ENCODE data around the gene KIF23. TPM values are rescaled to one million over a fixed set of nuclear protein-coding genes. Genes with fewer than 3 reads are reported as not detected.

Gene KIF23
- total RNA-seq, 4 donors from 2014 or later: 2.6 to 39.3 (median 4.3) TPM

- H3K27ac ChIP-seq: no peak overlapping the region
- no peak overlapping the region for H3K4me3 ChIP-seq
- H3K36me3 ChIP-seq: no peaks in the 10 kb centered on the region
- intact Hi-C loops (cut with DNase I; ENCODE audit: low total_unique reads): no loop called here
- TF ChIP-seq CTCF (IDR thresholded peaks at IDR 0.05) (no peak), POLR2A (IDR thresholded peaks at IDR 0.05) (no peak)
- no peaks in the 10 kb centered on the region for H3K9me3 ChIP-seq
- no peak for DNase-seq
- H3K27me3 ChIP-seq: no peaks in the 10 kb centered on the region
- no peaks in the 10 kb centered on the region for H3K4me1 ChIP-seq
These were observed 3.8 kb upstream of the KIF23 start for GRCh38 chr15:69410248-69410874.

- H3K27ac ChIP-seq: no peak overlapping the region
- H3K27me3 ChIP-seq: no peaks in the 10 kb centered on the region
- intact Hi-C loops (cut with DNase I; ENCODE audit: low total_unique reads): no loop called here
- no peaks in the 10 kb centered on the region for H3K4me1 ChIP-seq
- H3K9me3 ChIP-seq: no peaks in the 10 kb centered on the region
- TF ChIP-seq POLR2A (IDR thresholded peaks at IDR 0.05): no peak
- TF ChIP-seq CTCF (IDR thresholded peaks at IDR 0.05): no peak
- no peak overlapping the region for H3K4me3 ChIP-seq
- DNase-seq: no peak
- H3K36me3 ChIP-seq: no peaks in the 10 kb centered on the region
These were observed 1.9 kb upstream of the KIF23 start for GRCh38 chr15:69412274-69412673.

GRCh38 chr15:69412701-69413100 lies 1.4 kb upstream of the KIF23 start:
- Histone ChIP-seq H3K27me3 (no peaks in the 10 kb centered on the region), H3K9me3 (no peaks in the 10 kb centered on the region), H3K4me3 (no peak overlapping the region), H3K36me3 (no peaks in the 10 kb centered on the region), H3K27ac (no peak overlapping the region), H3K4me1 (no peaks in the 10 kb centered on the region)
- no peak for DNase-seq
- intact Hi-C loops (cut with DNase I; ENCODE audit: low total_unique reads): no loop called here
- TF ChIP-seq POLR2A (IDR thresholded peaks at IDR 0.05) (no peak), CTCF (IDR thresholded peaks at IDR 0.05) (no peak)

- no peaks in the 10 kb centered on the region for H3K36me3 ChIP-seq
- H3K27me3 ChIP-seq: no peaks in the 10 kb centered on the region
- no peaks in the 10 kb centered on the region for H3K9me3 ChIP-seq
- H3K27ac ChIP-seq: peak overlapping the region; percentile 68 to 78
- H3K4me3 ChIP-seq: peak overlapping the region; percentile 56 to 61
- intact Hi-C loops (cut with DNase I; ENCODE audit: low total_unique reads): no loop called here
- no peaks in the 10 kb centered on the region for H3K4me1 ChIP-seq
- DNase-seq: peak in 1 of 2 donors; percentile 38
- no peak for TF ChIP-seq CTCF (IDR thresholded peaks at IDR 0.05)
These were observed 585 bp downstream of the KIF23 start for GRCh38 chr15:69414701-69415167.

- H3K4me3 ChIP-seq: no peak overlapping the region
- H3K36me3 ChIP-seq: no peaks in the 10 kb centered on the region
- intact Hi-C loops (cut with DNase I; ENCODE audit: low total_unique reads): no loop called here
- TF ChIP-seq POLR2A (IDR thresholded peaks at IDR 0.05) (no peak), CTCF (IDR thresholded peaks at IDR 0.05) (no peak)
- H3K27ac ChIP-seq: peak overlapping the region in 1 of 2 donors; percentile 78
- DNase-seq: no peak
- no peaks in the 10 kb centered on the region for H3K4me1 ChIP-seq
- H3K9me3 ChIP-seq: no peaks in the 10 kb centered on the region
- H3K27me3 ChIP-seq: no peaks in the 10 kb centered on the region
These were observed 1.2 kb downstream of the KIF23 start for GRCh38 chr15:69415381-69415780.

Measured in uterus (tissue), 4 donors.